ENCODE measurements around the gene LAMA2. TPM values are rescaled to one million over a fixed set of nuclear protein-coding genes. Genes with fewer than 3 reads are reported as not detected.

Gene LAMA2
- total and polyA plus RNA-seq, 4 experiments from 2014 or later, result 0.20 to 0.87 (median 0.43) TPM

- ChIA-PET CTCF (ENCODE audit: partially characterized antibody) (interaction anchor here (1.2 kb wide), 1 partner anchor 10 kb away, joined by 4 read pairs; no protein-coding TSS in a partner anchor), POLR2A (ENCODE audit: partially characterized antibody) (no interaction called here)
- Mint-ChIP-seq H3K9me3 (no peaks in the 10 kb centered on the region), H3K36me3 (no peaks in the 10 kb centered on the region), H3K27ac (no peak overlapping the region), H3K4me1 (peaks cover 0 to 1% (median 0%) of the 10 kb centered on the region in 4 donors), H3K27me3 (peaks cover 0 to 1% of the 10 kb centered on the region in 2 donors), H3K4me3 (no peak overlapping the region)
- no peak for DNase-seq
- no peaks in the 10 kb centered on the region for H3K4me1 ChIP-seq (ENCODE audit: insufficient read depth, low read length)
- no peak overlapping the region for H3K4me3 ChIP-seq (ENCODE audit: low read length in 2 of 2)
- H3K27me3 ChIP-seq (ENCODE audit: insufficient read depth, low read length), result peaks cover 7% of the 10 kb centered on the region
- H3K27ac ChIP-seq (ENCODE audit: low read depth, low read length), result no peak overlapping the region
- no peaks in the 10 kb centered on the region for H3K9me3 ChIP-seq (ENCODE audit: control insufficient read depth in 1 of 2, low read length in 2 of 2)
- no peaks in the 10 kb centered on the region for H3K36me3 ChIP-seq (ENCODE audit: insufficient read depth, low read length)
- intact Hi-C loops (cut with micrococcal nuclease), result no loop called here
Observed at GRCh38 chr6:129267028-129267427, 384.1 kb downstream of the LAMA2 start.

DNA sequence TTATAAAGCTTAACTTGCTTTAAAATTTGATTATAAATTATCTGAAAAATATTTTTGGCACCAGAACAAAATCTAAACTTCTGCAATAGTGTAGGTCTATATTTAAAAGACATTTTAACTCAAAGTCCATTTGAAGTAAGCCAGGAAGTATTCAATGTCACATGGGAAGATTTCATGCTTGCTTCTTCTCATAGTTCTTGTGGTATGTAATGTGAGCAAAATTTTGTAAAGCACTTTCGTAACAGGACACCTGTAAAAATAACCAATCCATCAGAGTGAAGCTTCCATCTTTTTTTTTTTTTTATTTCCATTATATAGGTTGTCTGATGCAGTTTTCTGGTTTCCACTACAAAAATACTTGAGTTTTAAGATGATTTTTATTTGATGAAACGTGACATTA lies 386.1 kb downstream of the LAMA2 start:
- ChIA-PET CTCF (ENCODE audit: partially characterized antibody) (no interaction called here), POLR2A (ENCODE audit: partially characterized antibody) (no interaction called here)
- intact Hi-C loops (cut with micrococcal nuclease), result no loop called here
- Histone ChIP-seq H3K27me3 (ENCODE audit: insufficient read depth, low read length) (peaks cover 7% of the 10 kb centered on the region), H3K4me3 (ENCODE audit: low read length in 2 of 2) (no peak overlapping the region), H3K27ac (ENCODE audit: low read depth, low read length) (no peak overlapping the region), H3K9me3 (ENCODE audit: control insufficient read depth in 1 of 2, low read length in 2 of 2) (no peaks in the 10 kb centered on the region), H3K36me3 (ENCODE audit: insufficient read depth, low read length) (no peaks in the 10 kb centered on the region), H3K4me1 (ENCODE audit: insufficient read depth, low read length) (no peaks in the 10 kb centered on the region)
- no peak overlapping the region for H3K27ac Mint-ChIP-seq
- no peaks in the 10 kb centered on the region for H3K9me3 Mint-ChIP-seq
- DNase-seq, result no peak
- no peaks in the 10 kb centered on the region for H3K36me3 Mint-ChIP-seq
- H3K4me1 Mint-ChIP-seq, result peaks cover 0 to 1% (median 0%) of the 10 kb centered on the region in 4 donors
- H3K4me3 Mint-ChIP-seq, result no peak overlapping the region
- peaks cover 0 to 1% of the 10 kb centered on the region in 2 donors for H3K27me3 Mint-ChIP-seq

DNA sequence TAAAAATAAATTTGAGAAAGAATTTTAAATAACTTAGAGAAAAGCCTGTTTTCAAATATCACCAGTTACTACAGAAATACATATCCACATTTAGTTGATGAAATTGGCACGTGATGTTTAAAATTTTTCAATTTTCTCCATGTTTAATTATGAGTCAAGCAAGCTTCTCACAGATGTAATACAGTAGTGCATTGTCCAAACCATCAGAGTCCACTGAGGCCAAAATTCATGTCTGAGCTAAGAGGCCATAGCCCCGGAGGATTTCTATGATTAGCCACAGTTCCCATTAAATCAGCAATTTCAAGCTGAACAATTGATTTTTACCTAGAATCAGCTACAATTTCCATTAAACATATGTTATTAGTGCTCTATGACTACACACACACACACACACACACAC lies 387.0 kb downstream of the LAMA2 start:
- H3K36me3 ChIP-seq (ENCODE audit: insufficient read depth, low read length), result no peaks in the 10 kb centered on the region
- POLR2A ChIA-PET (ENCODE audit: partially characterized antibody), result no interaction called here
- no peaks in the 10 kb centered on the region for H3K36me3 Mint-ChIP-seq
- no peak overlapping the region for H3K4me3 Mint-ChIP-seq
- peaks cover 7% of the 10 kb centered on the region for H3K27me3 ChIP-seq (ENCODE audit: insufficient read depth, low read length)
- peaks cover 0 to 1% of the 10 kb centered on the region in 2 donors for H3K27me3 Mint-ChIP-seq
- H3K4me1 Mint-ChIP-seq, result peaks cover 0 to 1% (median 0%) of the 10 kb centered on the region in 4 donors
- no peak overlapping the region for H3K4me3 ChIP-seq (ENCODE audit: low read length in 2 of 2)
- CTCF ChIA-PET (ENCODE audit: partially characterized antibody), result interaction anchor here (0.9 to 1.3 kb wide), 2 partner anchors 11 to 16 kb away, joined by 3 to 4 read pairs; no protein-coding TSS in a partner anchor
- H3K9me3 ChIP-seq (ENCODE audit: control insufficient read depth in 1 of 2, low read length in 2 of 2), result no peaks in the 10 kb centered on the region
- H3K9me3 Mint-ChIP-seq, result no peaks in the 10 kb centered on the region
- DNase-seq, result no peak
- no peaks in the 10 kb centered on the region for H3K4me1 ChIP-seq (ENCODE audit: insufficient read depth, low read length)
- no peak overlapping the region for H3K27ac ChIP-seq (ENCODE audit: low read depth, low read length)
- H3K27ac Mint-ChIP-seq, result no peak overlapping the region
- intact Hi-C loops (cut with micrococcal nuclease), result no loop called here

- ChIA-PET POLR2A (ENCODE audit: partially characterized antibody) (no interaction called here), CTCF (ENCODE audit: partially characterized antibody) (interaction anchor here (0.9 to 1.3 kb wide), 2 partner anchors 11 to 16 kb away, joined by 3 to 4 read pairs; no protein-coding TSS in a partner anchor)
- no peaks in the 10 kb centered on the region for H3K36me3 ChIP-seq (ENCODE audit: insufficient read depth, low read length)
- H3K27ac ChIP-seq (ENCODE audit: low read depth, low read length), result no peak overlapping the region
- Mint-ChIP-seq H3K9me3 (no peaks in the 10 kb centered on the region), H3K27me3 (peaks cover 0 to 1% of the 10 kb centered on the region in 2 donors), H3K4me1 (peaks cover 0 to 1% (median 0%) of the 10 kb centered on the region in 4 donors), H3K27ac (no peak overlapping the region), H3K36me3 (no peaks in the 10 kb centered on the region), H3K4me3 (no peak overlapping the region)
- H3K4me1 ChIP-seq (ENCODE audit: insufficient read depth, low read length), result no peaks in the 10 kb centered on the region
- H3K4me3 ChIP-seq (ENCODE audit: low read length in 2 of 2), result no peak overlapping the region
- no peaks in the 10 kb centered on the region for H3K9me3 ChIP-seq (ENCODE audit: control insufficient read depth in 1 of 2, low read length in 2 of 2)
- H3K27me3 ChIP-seq (ENCODE audit: insufficient read depth, low read length), result peaks cover 7% of the 10 kb centered on the region
- DNase-seq, result no peak
- intact Hi-C loops (cut with micrococcal nuclease), result no loop called here
Observed at GRCh38 chr6:129270450-129270849, 387.5 kb downstream of the LAMA2 start.

DNA sequence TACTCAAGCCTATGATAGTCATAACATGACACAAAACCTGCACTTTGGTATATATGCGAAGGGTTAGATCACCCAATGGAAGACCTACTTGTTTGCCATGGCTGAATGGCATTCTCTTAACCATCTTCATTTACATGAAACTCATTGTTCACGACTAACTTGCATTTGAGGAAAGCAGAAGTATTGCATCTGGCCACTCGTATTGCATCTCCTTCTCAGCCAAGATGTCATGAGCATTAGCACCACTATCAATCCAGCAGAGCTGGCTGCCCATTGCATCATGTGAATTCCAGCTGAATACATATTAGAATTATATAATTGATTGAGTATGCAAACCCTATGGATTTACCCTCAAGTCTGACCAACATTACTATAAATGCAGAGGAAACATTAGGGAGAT lies 390.2 kb downstream of the LAMA2 start:
- DNase-seq, result no peak
- Histone ChIP-seq H3K27ac (ENCODE audit: low read depth, low read length) (no peak overlapping the region), H3K4me1 (ENCODE audit: insufficient read depth, low read length) (no peaks in the 10 kb centered on the region), H3K4me3 (ENCODE audit: low read length in 2 of 2) (no peak overlapping the region), H3K36me3 (ENCODE audit: insufficient read depth, low read length) (no peaks in the 10 kb centered on the region), H3K27me3 (ENCODE audit: insufficient read depth, low read length) (peaks cover 7% of the 10 kb centered on the region), H3K9me3 (ENCODE audit: control insufficient read depth in 1 of 2, low read length in 2 of 2) (no peaks in the 10 kb centered on the region)
- H3K4me3 Mint-ChIP-seq, result no peak overlapping the region
- POLR2A ChIA-PET (ENCODE audit: partially characterized antibody), result no interaction called here
- intact Hi-C loops (cut with micrococcal nuclease), result no loop called here
- H3K9me3 Mint-ChIP-seq, result no peaks in the 10 kb centered on the region
- no peak overlapping the region for H3K27ac Mint-ChIP-seq
- no peaks in the 10 kb centered on the region for H3K36me3 Mint-ChIP-seq
- peaks cover 0 to 6% (median under 1%) of the 10 kb centered on the region in 4 donors for H3K4me1 Mint-ChIP-seq
- CTCF ChIA-PET (ENCODE audit: partially characterized antibody), result no interaction called here
- H3K27me3 Mint-ChIP-seq, result peaks cover 0 to 3% of the 10 kb centered on the region in 2 donors

DNA sequence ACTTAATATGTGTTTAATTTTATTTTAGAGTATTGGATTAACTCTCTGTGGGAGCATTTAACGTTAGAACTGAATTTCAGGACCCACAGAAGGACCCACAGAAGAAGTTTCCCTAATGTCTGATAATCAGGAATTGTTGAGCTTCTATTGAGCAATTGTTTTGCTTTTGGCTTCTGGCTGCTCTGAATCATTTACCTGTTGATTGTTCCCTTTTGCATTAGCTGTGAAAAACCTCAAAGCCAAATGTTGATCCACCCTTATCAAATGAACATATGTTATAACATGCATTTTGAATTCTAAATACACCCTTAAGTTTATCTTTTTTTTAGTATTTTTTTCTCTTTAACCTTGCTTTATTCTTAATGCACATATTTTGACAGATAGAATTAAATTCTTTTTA lies 393.5 kb downstream of the LAMA2 start:
- H3K27ac ChIP-seq (ENCODE audit: low read depth, low read length), result no peak overlapping the region
- H3K9me3 ChIP-seq (ENCODE audit: control insufficient read depth in 1 of 2, low read length in 2 of 2), result no peaks in the 10 kb centered on the region
- peaks cover 18 to 33% (median 23%) of the 10 kb centered on the region in 4 donors for H3K4me1 Mint-ChIP-seq
- H3K36me3 ChIP-seq (ENCODE audit: insufficient read depth, low read length), result no peaks in the 10 kb centered on the region
- peaks cover 0 to 2% of the 10 kb centered on the region in 2 donors for H3K27me3 Mint-ChIP-seq
- peaks cover 29% of the 10 kb centered on the region for H3K4me1 ChIP-seq (ENCODE audit: insufficient read depth, low read length)
- intact Hi-C loops (cut with micrococcal nuclease), result no loop called here
- H3K36me3 Mint-ChIP-seq, result no peaks in the 10 kb centered on the region
- no peak overlapping the region for H3K4me3 Mint-ChIP-seq
- ChIA-PET CTCF (ENCODE audit: partially characterized antibody) (interaction anchor here (1.5 to 1.6 kb wide), 2 partner anchors 10 to 24 kb away, joined by 3 to 4 read pairs; no protein-coding TSS in a partner anchor), POLR2A (ENCODE audit: partially characterized antibody) (no interaction called here)
- no peak for DNase-seq
- no peaks in the 10 kb centered on the region for H3K27me3 ChIP-seq (ENCODE audit: insufficient read depth, low read length)
- H3K9me3 Mint-ChIP-seq, result no peaks in the 10 kb centered on the region
- no peak overlapping the region for H3K4me3 ChIP-seq (ENCODE audit: low read length in 2 of 2)
- H3K27ac Mint-ChIP-seq, result no peak overlapping the region

- Histone ChIP-seq H3K27me3 (ENCODE audit: insufficient read depth, low read length) (no peaks in the 10 kb centered on the region), H3K9me3 (ENCODE audit: control insufficient read depth in 1 of 2, low read length in 2 of 2) (no peaks in the 10 kb centered on the region), H3K4me3 (ENCODE audit: low read length in 2 of 2) (no peak overlapping the region), H3K36me3 (ENCODE audit: insufficient read depth, low read length) (no peaks in the 10 kb centered on the region), H3K4me1 (ENCODE audit: insufficient read depth, low read length) (peaks cover 34% of the 10 kb centered on the region), H3K27ac (ENCODE audit: low read depth, low read length) (no peak overlapping the region)
- peaks cover 21 to 38% (median 27%) of the 10 kb centered on the region in 4 donors for H3K4me1 Mint-ChIP-seq
- intact Hi-C loops (cut with micrococcal nuclease), result no loop called here
- DNase-seq, result no peak
- ChIA-PET POLR2A (ENCODE audit: partially characterized antibody) (no interaction called here), CTCF (ENCODE audit: partially characterized antibody) (interaction anchor here (0.6 to 1.6 kb wide), 3 partner anchors 10 to 25 kb away, joined by 3 to 4 read pairs (median 3); no protein-coding TSS in a partner anchor)
- peaks cover 0 to 2% of the 10 kb centered on the region in 2 donors for H3K27me3 Mint-ChIP-seq
- no peaks in the 10 kb centered on the region for H3K9me3 Mint-ChIP-seq
- no peak overlapping the region for H3K27ac Mint-ChIP-seq
- H3K4me3 Mint-ChIP-seq, result no peak overlapping the region
- H3K36me3 Mint-ChIP-seq, result no peaks in the 10 kb centered on the region
Observed at GRCh38 chr6:129276986-129277385, 394.0 kb downstream of the LAMA2 start.

Data from CD4-positive, alpha-beta memory T cell (primary cell).